ENCODE results near the gene DGKQ.
"Not testable (repeated sequence)": the region's sequence is repeated elsewhere in the genome, so short reads cannot be mapped to it uniquely, and the experiment has no call there.

DGKQ gene

DNA sequence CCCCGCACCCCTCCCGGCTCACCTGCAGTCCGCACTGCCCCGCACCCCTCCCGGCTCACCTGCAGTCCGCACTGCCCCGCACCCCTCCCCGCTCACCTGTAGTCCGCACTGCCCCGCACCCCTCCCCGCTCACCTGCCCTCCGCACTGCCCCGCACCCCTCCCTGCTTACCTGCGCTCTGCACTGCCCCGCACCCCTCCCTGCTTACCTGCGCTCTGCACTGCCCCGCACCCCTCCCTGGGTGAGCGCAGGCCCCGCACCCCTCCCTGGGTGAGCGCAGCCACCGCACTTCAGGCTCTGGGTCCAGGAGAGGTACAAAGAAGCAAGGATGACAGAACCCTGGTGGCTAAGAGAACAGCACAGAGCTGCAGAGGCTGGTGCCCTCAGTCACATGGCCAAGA is 45.8 kb downstream of the DGKQ start:
- not testable (repeated sequence) for H3K4me3 ChIP-seq (ENCODE audit: low read depth in 1 of 2, low read length in 2 of 2); H3K9me3 ChIP-seq (ENCODE audit: control insufficient read depth in 1 of 2, low read length in 2 of 2); H3K36me3 ChIP-seq (ENCODE audit: control insufficient read depth in 1 of 2, insufficient read depth in 2 of 2, low read length in 2 of 2); H3K27ac ChIP-seq (ENCODE audit: low read length); H3K27me3 ChIP-seq (ENCODE audit: low read depth, low read length)
- H3K4me1 ChIP-seq (ENCODE audit: control insufficient read depth in 1 of 2, insufficient read depth in 2 of 2, low read length in 2 of 2) = peaks cover 6 to 23% of the 10 kb centered on the region in 2 donors

DNA sequence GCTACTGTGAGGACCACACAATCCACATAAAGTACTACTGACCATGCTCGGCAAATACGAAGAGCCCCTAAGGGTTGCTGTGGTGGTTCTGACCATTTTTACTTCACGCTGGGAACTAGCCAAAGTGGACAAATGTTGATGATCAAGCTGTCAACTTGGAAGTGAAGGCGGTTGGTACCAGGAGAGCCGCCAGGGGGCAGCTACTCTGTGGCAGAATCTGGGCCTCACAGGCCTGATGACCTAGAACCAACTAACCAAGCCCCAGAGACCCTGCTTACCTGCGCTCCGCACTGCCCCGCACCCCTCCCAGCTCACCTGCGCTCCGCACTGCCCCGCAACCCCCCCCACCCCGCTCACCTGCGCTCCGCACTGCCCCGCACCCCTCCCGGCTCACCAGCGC is 46.8 kb downstream of the DGKQ start:
- H3K9me3 ChIP-seq (ENCODE audit: control insufficient read depth in 1 of 2, low read length in 2 of 2) = no peaks in the 10 kb centered on the region
- H3K4me3 ChIP-seq (ENCODE audit: low read depth in 1 of 2, low read length in 2 of 2) = no peak overlapping the region
- H3K27ac ChIP-seq (ENCODE audit: low read length) = no peak overlapping the region
- no peaks in the 10 kb centered on the region for H3K27me3 ChIP-seq (ENCODE audit: low read depth, low read length)
- H3K36me3 ChIP-seq (ENCODE audit: control insufficient read depth in 1 of 2, insufficient read depth in 2 of 2, low read length in 2 of 2) = no peaks in the 10 kb centered on the region
- H3K4me1 ChIP-seq (ENCODE audit: control insufficient read depth in 1 of 2, insufficient read depth in 2 of 2, low read length in 2 of 2) = peaks cover 6 to 23% of the 10 kb centered on the region in 2 donors

DNA sequence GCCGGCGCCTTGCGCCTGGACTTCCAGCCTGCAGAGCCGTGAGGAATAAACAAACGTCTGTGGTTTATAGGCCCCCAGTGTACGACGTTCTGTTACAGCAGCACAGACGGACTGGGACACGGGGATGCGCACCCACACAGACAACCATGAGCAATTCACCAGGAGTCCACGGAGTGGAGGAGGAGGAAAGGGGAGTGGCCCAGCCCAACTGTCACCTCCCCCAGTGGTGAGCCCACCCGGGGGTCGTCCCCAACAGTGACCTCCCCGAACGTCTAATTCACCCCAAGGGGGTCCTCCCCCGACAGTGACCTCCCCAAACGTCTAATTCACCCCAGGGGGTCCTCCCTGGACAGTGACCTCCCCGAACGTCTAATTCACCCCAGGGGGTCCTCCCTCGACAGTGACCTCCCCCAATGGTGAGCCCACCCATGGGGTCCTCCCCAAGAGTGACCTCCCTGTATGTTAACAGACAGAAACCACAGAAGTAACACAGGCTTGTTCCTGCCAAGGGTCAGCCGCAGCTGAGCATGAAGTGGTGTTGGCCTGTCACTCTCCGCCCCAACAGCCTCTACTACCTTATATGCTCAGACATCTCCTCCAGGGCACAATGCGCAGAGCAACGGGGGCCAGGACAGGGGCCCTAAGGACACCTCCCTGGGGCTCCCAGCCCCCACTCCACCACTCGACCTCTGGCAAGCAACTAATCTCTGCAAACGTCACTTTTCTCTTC is 47.4 kb downstream of the DGKQ start:
- Histone ChIP-seq H3K4me3 (ENCODE audit: low read depth in 1 of 2, low read length in 2 of 2) (no peak overlapping the region), H3K27me3 (ENCODE audit: low read depth, low read length) (no peaks in the 10 kb centered on the region), H3K27ac (ENCODE audit: low read length) (no peak overlapping the region), H3K9me3 (ENCODE audit: control insufficient read depth in 1 of 2, low read length in 2 of 2) (no peaks in the 10 kb centered on the region), H3K4me1 (ENCODE audit: control insufficient read depth in 1 of 2, insufficient read depth in 2 of 2, low read length in 2 of 2) (peaks cover 5 to 19% of the 10 kb centered on the region in 2 donors), H3K36me3 (ENCODE audit: control insufficient read depth in 1 of 2, insufficient read depth in 2 of 2, low read length in 2 of 2) (no peaks in the 10 kb centered on the region)

- Histone ChIP-seq H3K4me3 (ENCODE audit: low read depth in 1 of 2, low read length in 2 of 2) (no peak overlapping the region), H3K27ac (ENCODE audit: low read length) (no peak overlapping the region), H3K4me1 (ENCODE audit: control insufficient read depth in 1 of 2, insufficient read depth in 2 of 2, low read length in 2 of 2) (peaks cover 0 to 11% of the 10 kb centered on the region in 2 donors), H3K27me3 (ENCODE audit: low read depth, low read length) (no peaks in the 10 kb centered on the region), H3K9me3 (ENCODE audit: control insufficient read depth in 1 of 2, low read length in 2 of 2) (no peaks in the 10 kb centered on the region), H3K36me3 (ENCODE audit: control insufficient read depth in 1 of 2, insufficient read depth in 2 of 2, low read length in 2 of 2) (no peaks in the 10 kb centered on the region)
Observed at GRCh38 chr4:925171-925570, 48.2 kb downstream of the DGKQ start.

- Histone ChIP-seq H3K36me3 (ENCODE audit: control insufficient read depth in 1 of 2, insufficient read depth in 2 of 2, low read length in 2 of 2) (no peaks in the 10 kb centered on the region), H3K27ac (ENCODE audit: low read length) (no peak overlapping the region), H3K4me3 (ENCODE audit: low read depth in 1 of 2, low read length in 2 of 2) (no peak overlapping the region), H3K9me3 (ENCODE audit: control insufficient read depth in 1 of 2, low read length in 2 of 2) (no peaks in the 10 kb centered on the region), H3K4me1 (ENCODE audit: control insufficient read depth in 1 of 2, insufficient read depth in 2 of 2, low read length in 2 of 2) (peaks cover 0 to 3% of the 10 kb centered on the region in 2 donors), H3K27me3 (ENCODE audit: low read depth, low read length) (no peaks in the 10 kb centered on the region)
Observed at GRCh38 chr4:924107-925096, 49.0 kb downstream of the DGKQ start.

- Histone ChIP-seq H3K27me3 (ENCODE audit: low read depth, low read length) (no peaks in the 10 kb centered on the region), H3K36me3 (ENCODE audit: control insufficient read depth in 1 of 2, insufficient read depth in 2 of 2, low read length in 2 of 2) (no peaks in the 10 kb centered on the region), H3K4me3 (ENCODE audit: low read depth in 1 of 2, low read length in 2 of 2) (no peak overlapping the region), H3K9me3 (ENCODE audit: control insufficient read depth in 1 of 2, low read length in 2 of 2) (peaks cover 0 to 2% of the 10 kb centered on the region in 2 donors), H3K27ac (ENCODE audit: low read length) (no peak overlapping the region), H3K4me1 (ENCODE audit: control insufficient read depth in 1 of 2, insufficient read depth in 2 of 2, low read length in 2 of 2) (no peaks in the 10 kb centered on the region)
Observed at GRCh38 chr4:921830-922331, 51.5 kb downstream of the DGKQ start.

- H3K4me1 ChIP-seq (ENCODE audit: control insufficient read depth in 1 of 2, insufficient read depth in 2 of 2, low read length in 2 of 2); H3K27ac ChIP-seq (ENCODE audit: low read length); H3K36me3 ChIP-seq (ENCODE audit: control insufficient read depth in 1 of 2, insufficient read depth in 2 of 2, low read length in 2 of 2); H3K4me3 ChIP-seq (ENCODE audit: low read depth in 1 of 2, low read length in 2 of 2); H3K9me3 ChIP-seq (ENCODE audit: control insufficient read depth in 1 of 2, low read length in 2 of 2); H3K27me3 ChIP-seq (ENCODE audit: low read depth, low read length): not testable (repeated sequence)
Observed at GRCh38 chr4:919004-919680, 54.2 kb downstream of the DGKQ start.

GRCh38 chr4:918591-918990 is 54.8 kb downstream of the DGKQ start:
- not testable (repeated sequence) for H3K4me3 ChIP-seq (ENCODE audit: low read depth in 1 of 2, low read length in 2 of 2); H3K4me1 ChIP-seq (ENCODE audit: control insufficient read depth in 1 of 2, insufficient read depth in 2 of 2, low read length in 2 of 2); H3K36me3 ChIP-seq (ENCODE audit: control insufficient read depth in 1 of 2, insufficient read depth in 2 of 2, low read length in 2 of 2)

GRCh38 chr4:917992-918391 is 55.4 kb downstream of the DGKQ start:
- Histone ChIP-seq H3K9me3 (ENCODE audit: control insufficient read depth in 1 of 2, low read length in 2 of 2) (peaks cover 0 to 2% of the 10 kb centered on the region in 2 donors), H3K36me3 (ENCODE audit: control insufficient read depth in 1 of 2, insufficient read depth in 2 of 2, low read length in 2 of 2) (peaks cover 0 to 4% of the 10 kb centered on the region in 2 donors), H3K27ac (ENCODE audit: low read length) (no peak overlapping the region), H3K4me3 (ENCODE audit: low read depth in 1 of 2, low read length in 2 of 2) (no peak overlapping the region), H3K27me3 (ENCODE audit: low read depth, low read length) (no peaks in the 10 kb centered on the region), H3K4me1 (ENCODE audit: control insufficient read depth in 1 of 2, insufficient read depth in 2 of 2, low read length in 2 of 2) (peaks cover 0 to 3% of the 10 kb centered on the region in 2 donors)

More at GRCh38 chr4:918591-918990, 54.8 kb downstream of the DGKQ start:
- H3K27me3 ChIP-seq (ENCODE audit: low read depth, low read length); H3K9me3 ChIP-seq (ENCODE audit: control insufficient read depth in 1 of 2, low read length in 2 of 2); H3K27ac ChIP-seq (ENCODE audit: low read length): not testable (repeated sequence)

GRCh38 chr4:917466-917865 is 55.9 kb downstream of the DGKQ start:
- Histone ChIP-seq H3K27me3 (ENCODE audit: low read depth, low read length) (no peaks in the 10 kb centered on the region), H3K4me1 (ENCODE audit: control insufficient read depth in 1 of 2, insufficient read depth in 2 of 2, low read length in 2 of 2) (peaks cover 0 to 3% of the 10 kb centered on the region in 2 donors), H3K27ac (ENCODE audit: low read length) (no peak overlapping the region), H3K9me3 (ENCODE audit: control insufficient read depth in 1 of 2, low read length in 2 of 2) (peaks cover 0 to 2% of the 10 kb centered on the region in 2 donors), H3K4me3 (ENCODE audit: low read depth in 1 of 2, low read length in 2 of 2) (no peak overlapping the region), H3K36me3 (ENCODE audit: control insufficient read depth in 1 of 2, insufficient read depth in 2 of 2, low read length in 2 of 2) (peaks cover 0 to 8% of the 10 kb centered on the region in 2 donors)

GRCh38 chr4:915595-915994 is 57.8 kb downstream of the DGKQ start:
- Histone ChIP-seq H3K27ac (ENCODE audit: low read length) (no peak overlapping the region), H3K4me3 (ENCODE audit: low read depth in 1 of 2, low read length in 2 of 2) (no peak overlapping the region)

More at GRCh38 chr4:915595-915994, 57.8 kb downstream of the DGKQ start:
- Histone ChIP-seq H3K27me3 (ENCODE audit: low read depth, low read length) (no peaks in the 10 kb centered on the region), H3K9me3 (ENCODE audit: control insufficient read depth in 1 of 2, low read length in 2 of 2) (peaks cover 0 to 2% of the 10 kb centered on the region in 2 donors), H3K4me1 (ENCODE audit: control insufficient read depth in 1 of 2, insufficient read depth in 2 of 2, low read length in 2 of 2) (peaks cover 0 to 3% of the 10 kb centered on the region in 2 donors), H3K36me3 (ENCODE audit: control insufficient read depth in 1 of 2, insufficient read depth in 2 of 2, low read length in 2 of 2) (peaks cover 9 to 27% of the 10 kb centered on the region in 2 donors)
